Measurements from ENCODE around the gene IRF2BP2.

The IRF2BP2 gene

DNA sequence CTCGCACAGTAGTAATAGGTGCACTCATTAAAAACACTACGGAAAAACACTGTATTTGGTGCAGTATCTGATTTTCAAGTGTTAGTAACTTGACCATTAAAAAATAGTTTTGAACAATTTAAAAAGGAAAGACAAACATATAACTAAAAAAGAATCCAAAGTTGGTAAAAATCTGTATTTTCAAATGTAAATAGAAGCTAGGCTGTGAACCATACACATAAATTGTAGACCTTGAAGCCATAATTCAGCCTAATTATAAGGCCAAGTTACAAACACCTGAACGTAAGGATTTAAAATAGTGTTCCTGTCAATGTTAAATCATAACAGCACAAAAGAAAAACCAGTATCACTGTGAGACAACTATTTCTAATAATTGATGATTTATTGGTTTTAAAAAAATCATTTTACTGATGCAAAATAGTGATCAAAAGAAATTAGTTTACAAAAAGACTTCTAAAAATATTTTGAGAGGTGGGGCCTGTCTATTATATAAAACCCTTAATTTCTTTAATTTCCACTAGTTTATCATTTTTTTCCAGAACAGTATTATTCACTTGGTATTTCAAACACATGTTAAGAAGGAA lies 4.5 kb downstream of the IRF2BP2 start:
- H3K4me3 ChIP-seq (replicated peaks; ENCODE audit: low read depth, low read length), result peak overlapping the region; percentile 80
- no peak for DNase-seq (ENCODE audit: low read depth)
- TF ChIP-seq, protein P1, sequence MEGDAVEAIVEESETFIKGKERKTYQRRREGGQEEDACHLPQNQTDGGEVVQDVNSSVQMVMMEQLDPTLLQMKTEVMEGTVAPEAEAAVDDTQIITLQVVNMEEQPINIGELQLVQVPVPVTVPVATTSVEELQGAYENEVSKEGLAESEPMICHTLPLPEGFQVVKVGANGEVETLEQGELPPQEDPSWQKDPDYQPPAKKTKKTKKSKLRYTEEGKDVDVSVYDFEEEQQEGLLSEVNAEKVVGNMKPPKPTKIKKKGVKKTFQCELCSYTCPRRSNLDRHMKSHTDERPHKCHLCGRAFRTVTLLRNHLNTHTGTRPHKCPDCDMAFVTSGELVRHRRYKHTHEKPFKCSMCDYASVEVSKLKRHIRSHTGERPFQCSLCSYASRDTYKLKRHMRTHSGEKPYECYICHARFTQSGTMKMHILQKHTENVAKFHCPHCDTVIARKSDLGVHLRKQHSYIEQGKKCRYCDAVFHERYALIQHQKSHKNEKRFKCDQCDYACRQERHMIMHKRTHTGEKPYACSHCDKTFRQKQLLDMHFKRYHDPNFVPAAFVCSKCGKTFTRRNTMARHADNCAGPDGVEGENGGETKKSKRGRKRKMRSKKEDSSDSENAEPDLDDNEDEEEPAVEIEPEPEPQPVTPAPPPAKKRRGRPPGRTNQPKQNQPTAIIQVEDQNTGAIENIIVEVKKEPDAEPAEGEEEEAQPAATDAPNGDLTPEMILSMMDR (IDR thresholded peaks at IDR 0.05; ENCODE audit: low read length, missing control alignments), result no peak

GRCh38 chr1:234604495-234605398 lies 5.2 kb downstream of the IRF2BP2 start:
- DNase-seq (ENCODE audit: low read depth), result peak; percentile 56
- TF ChIP-seq, protein P1 (IDR thresholded peaks at IDR 0.05; ENCODE audit: low read length, missing control alignments), result no peak
- peak overlapping the region; percentile 80 for H3K4me3 ChIP-seq (replicated peaks; ENCODE audit: low read depth, low read length)

DNA sequence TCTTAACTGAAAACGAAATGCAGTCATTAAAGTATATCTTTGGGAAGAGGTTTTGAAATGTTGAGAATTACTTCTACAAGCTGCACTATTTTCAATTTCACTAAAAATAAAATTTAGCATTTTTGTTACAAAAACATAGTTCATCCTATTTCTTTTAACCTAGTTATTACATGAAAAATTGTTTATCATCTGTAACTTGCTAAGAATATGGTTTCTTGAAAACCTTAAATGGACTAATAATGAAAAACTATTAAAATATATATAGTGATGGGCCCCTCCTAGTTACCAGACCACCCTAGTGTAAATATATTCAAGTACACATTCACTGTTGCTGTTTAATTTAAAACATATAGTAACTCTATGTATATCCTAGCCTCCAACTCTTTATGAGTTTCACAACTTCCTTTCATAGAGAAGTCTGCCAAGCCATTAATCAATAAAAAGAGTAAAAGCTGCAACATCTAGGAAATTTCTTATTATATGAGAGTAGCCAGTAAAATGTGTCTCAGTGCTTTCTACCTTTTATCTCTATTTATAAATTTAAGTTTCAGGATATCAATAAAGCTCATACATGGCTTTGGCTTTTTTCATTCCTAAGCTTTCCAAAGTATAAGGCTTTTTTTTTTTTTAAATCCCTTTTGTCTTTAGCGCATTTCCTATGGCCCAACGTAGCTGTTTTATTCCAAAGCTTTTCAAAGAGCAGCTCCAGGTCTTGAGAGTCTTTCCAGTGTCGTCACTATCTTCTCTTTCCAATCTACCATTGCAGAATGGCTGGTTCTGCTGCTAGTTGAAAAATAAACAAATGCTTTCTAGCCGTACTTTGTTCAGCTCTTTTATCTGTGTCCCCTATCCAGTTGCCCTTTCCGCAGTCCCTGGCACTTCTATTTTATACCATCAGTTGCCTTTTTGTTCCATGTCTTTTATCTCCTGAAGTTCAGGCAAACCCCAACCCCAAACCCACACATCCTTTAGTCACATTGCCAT lies 6.5 kb downstream of the IRF2BP2 start:
- peak; percentile 74 for DNase-seq (ENCODE audit: low read depth)
- TF ChIP-seq, protein P1 (IDR thresholded peaks at IDR 0.05; ENCODE audit: low read length, missing control alignments), result no peak
- H3K4me3 ChIP-seq (replicated peaks; ENCODE audit: low read depth, low read length), result peak overlapping the region; percentile 80

DNA sequence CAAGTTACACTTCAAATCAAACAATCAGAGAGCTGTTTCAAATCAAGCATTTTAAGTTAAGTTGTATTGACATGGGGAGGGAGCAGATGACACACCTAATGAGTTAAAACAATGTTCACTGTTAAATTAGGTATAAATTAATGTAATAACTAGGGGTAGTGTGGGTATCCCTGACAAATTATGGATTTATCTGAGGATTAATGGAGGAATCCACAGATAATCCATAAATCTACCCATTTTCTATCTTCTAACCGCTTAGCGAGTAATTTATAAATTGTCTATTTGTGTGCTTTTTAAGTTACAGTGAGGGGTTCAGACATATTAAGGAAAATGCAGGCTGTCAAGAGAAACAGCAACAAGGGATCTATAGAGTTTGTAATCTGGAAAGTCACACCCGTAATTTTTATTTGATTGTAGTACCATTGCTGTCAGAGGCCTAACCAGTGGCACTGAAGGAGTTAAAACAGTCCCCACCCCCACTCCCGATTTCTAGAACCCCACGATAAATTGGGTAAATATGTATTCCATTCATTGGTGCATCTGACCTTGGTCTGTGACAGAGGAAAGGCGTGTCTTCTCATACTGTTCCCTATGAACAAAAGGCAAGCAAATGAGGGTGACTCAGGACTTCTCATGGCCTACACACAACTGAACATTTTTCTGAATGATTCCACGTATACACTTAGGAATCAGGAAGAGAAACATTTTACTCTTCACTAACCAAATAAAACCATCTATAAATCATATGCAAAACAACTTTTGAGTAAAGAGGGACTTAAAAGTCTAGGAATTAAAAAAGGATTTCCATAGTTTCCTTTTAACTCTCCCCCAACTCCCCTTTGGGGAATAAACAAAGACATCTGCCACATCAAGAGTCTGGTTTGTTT lies 7.4 kb downstream of the IRF2BP2 start:
- H3K4me3 ChIP-seq (replicated peaks; ENCODE audit: low read depth, low read length), result peak overlapping the region; percentile 80
- DNase-seq (ENCODE audit: low read depth), result peak; percentile 95
- TF ChIP-seq, protein P1 (IDR thresholded peaks at IDR 0.05; ENCODE audit: low read length, missing control alignments), result no peak

DNA sequence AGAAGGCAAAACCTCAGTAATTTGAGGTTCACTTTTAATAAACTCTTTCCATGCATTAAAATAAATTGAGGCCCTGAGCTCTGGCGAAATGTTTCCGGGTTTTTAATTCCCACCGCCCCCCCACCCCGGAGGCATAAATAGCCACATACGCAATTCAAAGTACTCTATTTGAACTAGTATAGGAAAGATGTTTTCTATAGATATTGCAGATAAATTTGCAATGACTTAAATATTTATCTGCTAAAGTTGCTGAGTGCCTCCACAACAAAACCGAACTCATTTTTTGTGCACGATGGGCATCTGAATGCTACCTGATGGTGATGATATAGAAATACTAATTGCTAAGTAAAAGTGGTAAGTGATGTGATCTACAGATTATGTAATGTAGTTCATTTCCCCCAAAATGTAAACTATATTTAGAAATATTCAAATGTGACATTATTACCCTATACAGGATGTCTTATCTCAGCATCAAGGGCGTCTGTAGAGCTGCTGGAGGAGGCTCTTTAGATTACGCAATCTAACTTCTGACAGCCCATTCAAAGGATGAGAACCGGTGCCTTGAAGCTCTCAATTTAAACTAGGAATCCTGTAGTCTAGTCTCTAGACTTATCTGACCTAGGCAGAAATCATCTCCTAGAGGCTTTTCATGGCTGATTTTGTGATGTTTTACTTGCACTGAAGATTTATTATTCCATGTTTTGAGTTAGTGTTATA lies 8.5 kb downstream of the IRF2BP2 start:
- DNase-seq (ENCODE audit: low read depth), result peak; percentile 73
- no peak overlapping the region for H3K4me3 ChIP-seq (replicated peaks; ENCODE audit: low read depth, low read length)
- TF ChIP-seq, protein P1 (IDR thresholded peaks at IDR 0.05; ENCODE audit: low read length, missing control alignments), result no peak
